Measurements from ENCODE around the gene USP40.

The USP40 gene

GRCh38 chr2:233495503-233496496 is 70.8 kb downstream of the USP40 start:
- no peak for TF ChIP-seq CTCF (conservative IDR thresholded peaks at IDR 0.05)
- H3K27ac ChIP-seq, result no peak overlapping the region

GRCh38 chr2:233492751-233493150 is 73.8 kb downstream of the USP40 start:
- no peak for TF ChIP-seq ZFX (IDR thresholded peaks at IDR 0.05)
- TF ChIP-seq CTCF (conservative IDR thresholded peaks at IDR 0.05), result no peak
- H3K27ac ChIP-seq, result no peak overlapping the region

GRCh38 chr2:233492078-233492477 is 74.5 kb downstream of the USP40 start:
- no peak for TF ChIP-seq CTCF (conservative IDR thresholded peaks at IDR 0.05)
- no peak for TF ChIP-seq ZFX (IDR thresholded peaks at IDR 0.05)
- no peak overlapping the region for H3K27ac ChIP-seq

- no peak for TF ChIP-seq CTCF (conservative IDR thresholded peaks at IDR 0.05)
- no peak for TF ChIP-seq ZFX (IDR thresholded peaks at IDR 0.05)
- H3K27ac ChIP-seq, result no peak overlapping the region
Measured at GRCh38 chr2:233491326-233491725, 75.3 kb downstream of the USP40 start.

GRCh38 chr2:233490831-233491230 is 75.8 kb downstream of the USP40 start:
- TF ChIP-seq CTCF (conservative IDR thresholded peaks at IDR 0.05) (no peak), ZFX (IDR thresholded peaks at IDR 0.05) (no peak)
- H3K27ac ChIP-seq, result no peak overlapping the region

- H3K27ac ChIP-seq, result no peak overlapping the region
Measured at GRCh38 chr2:233489666-233490065, 76.9 kb downstream of the USP40 start.

More at GRCh38 chr2:233489666-233490065, 76.9 kb downstream of the USP40 start:
- TF ChIP-seq ZFX (IDR thresholded peaks at IDR 0.05) (no peak), CTCF (conservative IDR thresholded peaks at IDR 0.05) (no peak)

Measured in C4-2B (cell line).